ENCODE measurements around the gene WDR18.

DNA sequence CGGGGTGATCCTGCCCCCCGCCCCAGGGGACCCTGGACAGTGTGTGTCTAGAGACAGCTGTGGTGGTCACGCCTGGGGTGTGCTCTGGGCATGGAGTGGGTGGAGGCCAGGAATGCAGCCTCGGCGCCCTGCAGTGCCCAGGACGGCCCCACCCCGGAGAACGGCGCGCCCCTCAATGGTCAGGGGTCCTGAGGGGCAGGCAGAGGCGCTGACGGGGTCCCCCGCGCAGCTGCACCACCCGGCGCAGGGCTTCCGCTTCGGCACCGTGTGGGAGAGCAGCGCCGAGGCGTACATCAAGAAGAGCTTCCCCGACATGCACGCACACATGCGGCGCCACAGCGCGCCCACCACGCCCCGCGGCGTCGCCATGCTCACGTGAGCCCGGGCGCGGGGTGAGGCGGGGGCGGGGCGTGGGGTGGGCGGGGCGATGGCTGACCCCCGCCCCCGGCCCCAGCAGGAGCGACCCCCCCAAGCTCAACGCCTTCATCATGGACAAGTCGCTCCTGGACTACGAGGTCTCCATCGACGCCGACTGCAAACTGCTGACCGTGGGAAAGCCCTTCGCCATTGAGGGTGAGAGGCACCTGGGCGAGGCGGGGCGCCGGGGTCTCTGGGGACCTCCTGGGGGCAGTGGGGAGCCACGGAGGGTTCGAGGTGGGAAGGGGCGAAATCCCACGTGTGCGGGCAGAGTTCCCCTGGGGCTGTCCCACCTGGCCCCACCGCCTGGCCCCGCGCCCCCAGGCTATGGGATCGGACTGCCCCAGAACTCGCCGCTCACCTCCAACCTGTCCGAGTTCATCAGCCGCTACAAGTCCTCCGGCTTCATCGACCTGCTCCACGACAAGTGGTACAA lies 23.5 kb downstream of the WDR18 start:
- TF ChIP-seq YY1 (IDR thresholded peaks at IDR 0.05; ENCODE audit: insufficient read depth, insufficient read length) (no peak), SUZ12 (IDR thresholded peaks at IDR 0.05; ENCODE audit: extremely low read depth, insufficient read depth, insufficient read length) (no peak)

Measured in NT2/D1 (cell line).